HCT116 (cell line): ENCODE measurements around the gene SIK3.

Source experiments
- CTCF ChIP-seq, 3 experiments: fragments of 200-600 bp in 1 of 3; sonication (generic) in 1 of 3; IDR thresholded peaks in 2 of 3; conservative IDR thresholded peaks in 1 of 3; 2 replicates each; pipeline ENCODE4 v1.5.1; 2012 to 2017; ENCODE audit warnings: low read depth in 2 of 3, low read length in 2 of 3, antibody characterized with exemption in 1 of 3, borderline replicate concordance in 1 of 3, control low read depth in 1 of 3, mild to moderate bottlenecking in 1 of 3, mixed read lengths in 1 of 3, mixed run types in 1 of 3, moderate library complexity in 1 of 3; ENCODE audit not compliant: insufficient read depth in 1 of 3
- EGR1 ChIP-seq: IDR thresholded peaks from 2 replicates; pipeline ENCODE4 v1.6.1; 2012; ENCODE audit warnings: low read depth
- EZH2 ChIP-seq: fragments of 200-600 bp; sonication (generic); IDR thresholded peaks from 2 replicates; pipeline ENCODE4 v1.6.1; 2017; ENCODE audit warnings: antibody characterized with exemption, mixed run types
- FOSL1 ChIP-seq: IDR thresholded peaks from 2 replicates; pipeline ENCODE4 v1.6.1; 2012; ENCODE audit warnings: low read depth
- POLR2A ChIP-seq: IDR thresholded peaks from 2 replicates; pipeline ENCODE4 v1.7.0; 2011; ENCODE audit warnings: borderline replicate concordance; ENCODE audit not compliant: insufficient read depth, insufficient read length; ENCODE audit errors: extremely low read depth
- POLR2AphosphoS5 ChIP-seq: IDR thresholded peaks from 2 replicates; pipeline ENCODE4 v1.6.1; 2011; ENCODE audit warnings: mild to moderate bottlenecking, low read depth, low read length, moderate library complexity
- SIN3A ChIP-seq: IDR thresholded peaks from 2 replicates; pipeline ENCODE4 v1.6.1; 2012; ENCODE audit warnings: low read depth
- SRF ChIP-seq: IDR thresholded peaks from 2 replicates; pipeline ENCODE4 v1.6.1; 2012; ENCODE audit warnings: low read depth
- TCF7L2 ChIP-seq: IDR thresholded peaks from 2 replicates; pipeline ENCODE4 v1.7.0; 2011; ENCODE audit warnings: borderline replicate concordance, inconsistent platforms; ENCODE audit not compliant: insufficient read depth, insufficient read length; ENCODE audit errors: extremely low read depth
- ZNF274 ChIP-seq: fragments of 200-500 bp; sonication (Bioruptor generic); IDR thresholded peaks from 2 replicates; pipeline ENCODE4 v1.6.1; 2014; ENCODE audit warnings: mild to moderate bottlenecking, low read depth, low read length, inconsistent platforms
- TF ChIP-seq, protein P1 (sequence below): IDR thresholded peaks from 2 replicates; pipeline ENCODE4 v1.6.1; 2012

DNA sequence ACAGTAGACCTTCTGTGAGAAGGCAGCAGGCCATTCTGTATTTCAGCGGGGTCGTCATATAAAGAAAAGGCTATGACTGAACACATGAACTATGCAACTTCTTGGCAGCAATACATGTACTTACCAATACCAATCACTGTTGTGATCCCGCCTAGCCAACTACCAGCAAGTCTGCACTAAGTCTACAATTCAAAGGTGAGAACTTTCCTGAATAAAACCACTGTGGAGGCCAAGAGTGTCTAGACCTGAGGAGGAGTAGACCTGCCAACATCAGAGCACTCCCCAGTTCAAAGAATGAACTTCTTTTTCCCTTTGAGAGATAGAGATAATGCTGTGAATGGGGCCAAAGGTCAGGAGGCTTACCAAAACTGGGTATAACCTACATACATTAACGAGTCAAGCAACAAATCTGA is 108.2 kb downstream of the SIK3 start:
- TF ChIP-seq EGR1 (no peak), ZNF274 (no peak), TCF7L2 (no peak), EZH2 (no peak), POLR2AphosphoS5 (no peak), POLR2A (no peak), SIN3A (no peak), CTCF (IDR thresholded peaks at IDR 0.05 in 2 of 3, conservative IDR thresholded peaks at IDR 0.05 in 1 of 3; ENCODE audit: borderline replicate concordance in 1 of 3, insufficient read depth in 1 of 3, low read depth in 2 of 3, low read length in 2 of 3) (no peak), FOSL1 (no peak), SRF (no peak)
- TF ChIP-seq, protein P1, sequence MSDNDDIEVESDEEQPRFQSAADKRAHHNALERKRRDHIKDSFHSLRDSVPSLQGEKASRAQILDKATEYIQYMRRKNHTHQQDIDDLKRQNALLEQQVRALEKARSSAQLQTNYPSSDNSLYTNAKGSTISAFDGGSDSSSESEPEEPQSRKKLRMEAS: no peak
